Measurements from ENCODE around the gene DNAH10.
"Not testable (repeated sequence)": the region's sequence is repeated elsewhere in the genome, so short reads cannot be mapped to it uniquely, and the experiment has no call there.

The DNAH10 gene

DNA sequence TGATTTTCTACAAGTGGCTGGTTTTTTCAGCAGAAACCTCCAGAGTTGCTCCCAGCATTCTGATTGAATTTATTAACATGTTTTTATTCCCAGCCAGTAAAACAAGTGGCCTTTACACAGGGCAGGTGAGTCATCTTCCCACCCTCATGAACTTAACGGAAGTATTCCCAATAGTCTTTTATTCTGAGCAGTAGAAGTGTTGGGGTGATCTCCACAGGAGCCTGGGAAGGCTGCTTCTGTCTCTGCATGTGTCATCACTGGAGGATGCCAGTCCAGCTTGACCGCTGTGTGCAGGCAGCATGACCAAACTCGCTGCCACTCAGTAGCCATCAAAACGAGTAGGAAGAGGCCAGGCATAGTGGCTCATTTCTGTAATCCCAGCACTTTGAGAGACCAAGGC lies 13.4 kb upstream of the DNAH10 start:
- DNase-seq: no peak

DNA sequence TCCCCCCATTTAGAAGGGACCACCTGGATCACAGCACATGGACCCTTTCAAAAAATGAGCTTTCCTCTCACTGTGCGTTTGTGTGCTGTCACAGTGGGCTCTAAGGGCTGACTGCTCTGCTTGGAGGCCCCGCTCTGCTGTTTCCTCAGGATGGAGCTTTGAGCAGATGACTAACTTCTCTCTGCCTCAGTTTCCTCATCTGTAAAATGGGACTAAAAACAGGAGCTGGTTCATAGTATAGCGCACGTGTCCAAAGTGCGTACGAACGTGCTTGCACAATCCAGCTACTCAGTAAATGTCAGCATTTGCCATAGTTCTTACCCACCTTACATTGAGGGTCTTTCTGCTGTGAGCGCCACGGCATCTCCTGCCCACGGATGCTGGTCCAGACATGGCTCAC lies 12.7 kb upstream of the DNAH10 start:
- no peak for DNase-seq

DNA sequence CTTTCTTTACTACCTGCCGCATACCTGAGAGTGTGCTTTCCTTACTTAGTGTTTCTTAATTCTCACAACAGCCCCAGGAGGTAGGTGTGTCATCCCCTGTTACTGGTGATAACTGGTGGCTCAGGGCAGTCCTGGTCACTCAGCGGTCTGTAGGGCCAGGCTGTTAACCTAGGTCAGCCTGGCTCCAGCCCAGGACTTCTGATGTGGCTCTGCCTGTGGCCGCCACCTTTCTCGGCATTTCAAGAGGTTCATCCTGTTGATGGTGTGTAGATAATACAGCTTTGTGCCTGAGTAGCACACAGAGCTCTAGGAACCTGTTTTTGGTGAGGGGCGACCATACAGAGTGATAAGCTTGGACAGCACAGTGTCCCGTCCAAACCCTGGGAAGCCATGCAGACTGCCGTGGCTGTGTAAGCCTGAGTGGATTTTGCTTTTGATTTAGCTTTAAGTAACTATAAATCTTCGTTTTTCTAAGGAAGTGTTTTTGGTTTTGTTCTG lies 11.9 kb upstream of the DNAH10 start:
- DNase-seq: no peak

DNA sequence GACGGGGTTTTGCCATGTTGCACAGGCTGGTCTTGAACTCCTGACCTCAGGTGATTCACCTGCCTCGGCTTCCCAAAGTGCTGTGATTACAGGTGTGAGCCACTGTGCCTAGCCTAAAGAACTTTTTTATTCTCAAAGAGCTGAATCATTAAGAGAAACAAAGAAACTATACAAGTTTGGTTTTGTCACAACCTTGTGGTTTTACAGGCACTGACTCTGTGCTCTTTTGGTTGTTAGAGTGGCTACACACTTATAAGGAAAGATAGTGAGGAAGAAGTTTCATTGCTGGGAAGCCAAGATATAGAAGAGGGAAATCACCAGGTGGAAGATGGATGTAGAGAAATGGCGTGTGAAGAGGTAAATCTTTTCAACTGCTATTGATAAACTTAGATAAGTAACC lies 10.1 kb upstream of the DNAH10 start:
- no peak for DNase-seq

DNA sequence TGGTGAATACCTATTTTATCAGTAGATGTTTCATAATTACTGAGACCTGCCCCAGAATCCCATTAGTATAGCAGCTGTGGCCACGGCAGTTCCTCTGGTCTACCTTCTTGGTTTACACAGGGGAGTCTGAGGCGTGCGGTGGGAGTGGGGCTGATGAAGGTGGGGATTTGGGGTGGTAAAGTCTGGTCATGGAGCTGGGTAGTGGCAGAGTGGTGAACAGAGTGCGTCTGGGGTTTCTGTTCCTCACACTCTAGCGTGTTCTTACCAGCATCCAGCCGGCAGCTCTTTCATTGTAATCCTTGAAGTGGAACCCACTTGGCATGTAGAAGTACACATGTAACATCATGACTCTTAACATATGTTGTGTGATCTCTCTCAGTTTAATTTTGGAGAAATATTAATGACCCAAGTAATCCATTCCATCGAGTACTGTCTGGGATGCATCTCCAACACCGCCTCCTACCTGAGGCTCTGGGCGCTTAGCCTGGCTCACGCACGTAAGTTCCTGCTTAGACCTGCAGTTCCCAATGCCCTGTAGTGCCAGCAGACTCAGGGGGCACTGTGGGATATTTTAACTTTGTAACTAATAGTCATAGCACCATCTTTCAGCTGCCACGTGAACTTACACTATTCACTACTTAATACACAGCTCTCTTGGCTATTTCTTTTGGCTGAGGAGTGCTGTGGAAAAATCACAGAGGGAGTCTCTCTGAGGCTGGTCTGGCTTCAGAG lies 7.9 kb upstream of the DNAH10 start:
- no peak for DNase-seq

DNA sequence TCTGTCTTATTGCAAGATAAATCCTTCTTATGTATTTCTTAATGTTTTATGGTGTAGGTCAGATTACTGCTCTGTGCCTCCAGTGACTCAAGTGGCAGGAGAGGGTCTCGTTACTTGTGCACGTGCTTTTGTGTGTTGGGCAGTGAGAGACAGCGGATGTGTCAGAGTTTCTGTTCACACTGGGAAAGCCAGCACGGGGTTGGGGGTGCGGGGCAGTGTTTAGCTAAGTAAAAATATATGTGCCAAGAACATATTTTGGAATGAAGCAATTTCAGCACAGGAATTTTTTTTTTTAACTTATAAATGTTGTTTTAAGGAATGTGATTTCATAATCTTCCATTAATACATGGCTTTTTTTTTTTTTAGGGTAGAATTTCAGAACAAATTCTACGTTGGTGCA lies 4.5 kb upstream of the DNAH10 start:
- DNase-seq: no peak

DNA sequence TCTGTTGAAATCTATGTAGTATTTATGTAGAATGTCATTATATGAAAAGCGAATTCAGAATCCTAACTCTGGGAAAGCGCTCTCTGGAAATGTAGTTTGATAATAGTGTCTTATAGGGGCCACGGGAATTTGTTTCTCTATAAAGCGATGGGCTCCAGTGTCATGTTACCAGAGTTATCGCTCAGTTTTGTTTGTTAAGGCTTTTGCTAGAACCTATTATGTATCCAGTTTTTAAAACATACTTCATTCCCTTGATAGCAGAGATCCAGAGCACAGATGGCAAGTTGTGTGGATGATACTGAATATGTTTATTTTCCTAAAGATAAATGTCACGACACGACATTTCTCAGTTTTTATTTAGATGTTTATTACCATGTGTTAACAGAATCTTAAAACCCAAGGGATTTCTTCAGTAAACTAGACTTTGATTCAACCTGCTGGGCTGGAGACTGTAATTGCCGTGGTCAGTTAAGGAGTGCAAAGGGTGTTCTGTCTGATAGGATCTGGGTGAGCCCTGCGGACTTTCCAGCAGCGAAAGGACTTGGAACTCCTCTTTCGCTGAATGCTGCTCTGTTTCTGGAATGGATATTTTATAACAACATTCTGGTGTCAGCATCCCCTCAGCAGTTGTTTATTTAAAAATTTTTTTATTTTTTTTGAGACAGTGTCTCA lies 1.7 kb upstream of the DNAH10 start:
- no peak for DNase-seq

DNA sequence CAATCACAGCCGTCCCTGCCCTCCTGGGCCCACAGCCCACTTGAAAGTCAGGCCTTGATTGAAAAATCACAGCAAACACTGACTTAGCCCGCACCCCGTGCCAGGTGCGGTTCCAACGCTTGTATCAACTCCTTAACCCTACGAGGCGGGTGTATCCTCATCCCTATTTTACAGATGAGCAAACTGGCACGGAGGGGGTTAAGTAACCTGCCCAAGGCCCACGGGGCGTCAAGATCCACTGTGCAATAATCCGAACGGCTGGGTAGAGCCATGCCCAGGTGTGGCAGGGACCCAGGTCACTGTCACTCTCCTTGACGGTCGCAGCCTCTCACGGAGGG lies 583 bp downstream of the DNAH10 start:
- no peak for DNase-seq

DNA sequence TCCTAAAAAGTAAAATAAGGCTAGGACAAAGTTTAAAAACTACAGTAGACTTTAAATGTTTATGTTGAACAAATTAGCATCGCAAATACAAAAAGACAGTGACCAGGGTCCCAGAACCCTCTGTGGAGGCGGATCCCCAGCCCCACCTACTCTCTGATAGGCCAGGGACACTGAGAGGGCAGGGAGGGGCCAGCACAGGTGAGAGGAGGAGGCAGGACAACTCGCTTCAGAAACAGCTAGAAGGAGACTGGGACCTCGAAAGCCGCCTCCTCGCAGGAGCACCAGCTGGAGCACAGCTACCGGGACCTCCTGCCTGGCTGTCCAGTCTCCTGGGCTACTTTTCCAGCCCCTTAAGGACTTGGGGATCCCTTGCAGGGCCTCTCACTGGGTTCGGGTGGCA lies 992 bp downstream of the DNAH10 start:
- DNase-seq: no peak

DNA sequence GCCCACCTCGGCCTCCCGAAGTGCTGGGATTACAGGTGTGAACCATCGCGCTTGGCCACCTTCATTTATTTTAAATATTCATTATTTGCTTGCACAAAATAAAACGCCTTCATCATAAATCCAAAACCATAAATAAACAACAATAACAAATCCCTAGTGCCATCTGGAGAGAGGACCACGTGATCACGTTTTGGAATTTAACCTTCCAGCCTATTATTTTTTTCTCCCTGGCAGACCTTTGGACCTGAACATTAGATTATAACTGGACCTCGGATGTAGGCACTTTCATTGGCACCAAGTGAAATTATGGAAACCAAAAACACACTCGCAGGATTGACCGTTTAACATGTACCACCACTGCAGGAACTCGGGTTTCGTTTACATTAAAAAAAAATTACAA lies 2.0 kb downstream of the DNAH10 start:
- no peak for DNase-seq

DNA sequence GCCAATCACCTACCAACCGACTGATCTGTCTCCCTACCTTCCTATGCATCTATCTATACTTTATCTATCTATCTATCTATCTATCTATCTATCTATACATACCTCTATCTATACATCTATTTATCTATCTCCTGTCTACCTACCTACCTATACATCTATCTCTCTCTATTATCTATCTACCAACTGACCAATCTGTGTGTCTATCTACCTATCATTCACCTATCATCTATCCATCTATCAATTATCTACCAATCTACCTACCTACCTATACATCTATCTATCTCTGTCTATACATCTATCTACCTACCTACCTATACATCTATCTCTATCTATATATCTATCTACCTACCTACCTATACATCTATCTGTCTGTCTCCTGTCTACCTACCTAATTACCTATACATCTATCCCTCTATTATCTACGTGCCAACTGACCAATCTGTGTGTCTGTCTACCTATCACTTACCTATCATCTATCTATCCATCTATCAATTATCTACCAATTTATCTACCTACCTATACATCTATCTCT lies 3.5 kb downstream of the DNAH10 start:
- no peak for DNase-seq

DNA sequence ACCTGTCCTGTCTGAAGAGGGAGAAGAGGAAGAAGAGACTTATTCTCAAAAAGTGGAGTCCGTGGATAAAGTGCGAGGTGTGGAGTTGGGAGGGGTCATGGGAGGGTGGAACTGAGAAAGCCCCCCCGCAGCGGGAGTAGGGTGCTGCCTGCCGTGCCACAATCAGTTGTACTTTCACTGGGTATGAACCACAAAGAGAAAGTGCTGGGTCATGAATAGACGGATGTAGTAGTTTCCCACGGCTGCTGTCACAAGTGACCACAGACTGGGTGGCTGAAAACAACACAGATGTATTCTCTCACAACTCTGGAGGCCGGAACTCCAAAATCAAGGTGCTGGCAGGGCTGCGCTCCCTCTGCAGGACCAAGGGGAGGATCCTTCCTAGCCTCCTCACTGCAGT lies 5.5 kb downstream of the DNAH10 start:
- DNase-seq: peak in 1 of 5 experiments; percentile 71

DNA sequence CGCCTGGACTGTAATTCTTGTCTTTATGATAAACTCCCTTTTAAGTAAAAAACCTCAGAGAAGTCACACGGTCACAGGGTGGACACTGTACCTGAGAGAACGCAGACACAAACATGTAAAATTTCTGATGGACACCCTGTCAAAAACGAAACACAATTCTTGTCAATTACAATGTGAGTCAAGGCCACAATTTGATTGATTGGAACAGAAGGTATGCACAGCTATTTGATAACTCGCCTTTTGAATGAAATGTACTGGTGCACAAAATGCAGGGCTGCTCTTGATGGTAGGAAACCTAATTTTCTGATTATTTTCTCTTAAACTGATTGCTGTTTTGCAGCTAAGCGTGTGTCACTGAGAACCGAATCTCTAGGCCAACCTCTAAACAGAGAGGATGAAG lies 9.2 kb downstream of the DNAH10 start:
- DNase-seq: no peak

DNA sequence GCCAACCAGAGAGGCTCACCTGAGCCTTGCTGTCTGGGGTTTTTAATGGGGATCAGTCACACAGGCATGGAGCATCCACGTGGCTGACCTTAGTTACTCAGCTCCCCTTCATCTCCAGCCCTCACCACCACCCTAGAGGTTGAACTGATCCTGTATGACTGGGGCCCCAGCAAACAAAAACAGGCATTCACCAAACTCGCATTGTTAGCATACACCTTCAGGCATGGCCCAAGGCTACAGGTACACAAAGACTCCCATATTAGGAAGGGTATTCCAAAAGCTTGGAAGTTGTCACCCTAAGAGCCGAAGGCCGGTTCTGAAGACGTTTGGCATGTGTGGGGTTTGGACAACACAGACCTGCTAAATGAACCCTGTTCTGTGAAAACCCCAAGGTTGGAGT lies 10.0 kb downstream of the DNAH10 start:
- DNase-seq: no peak

DNA sequence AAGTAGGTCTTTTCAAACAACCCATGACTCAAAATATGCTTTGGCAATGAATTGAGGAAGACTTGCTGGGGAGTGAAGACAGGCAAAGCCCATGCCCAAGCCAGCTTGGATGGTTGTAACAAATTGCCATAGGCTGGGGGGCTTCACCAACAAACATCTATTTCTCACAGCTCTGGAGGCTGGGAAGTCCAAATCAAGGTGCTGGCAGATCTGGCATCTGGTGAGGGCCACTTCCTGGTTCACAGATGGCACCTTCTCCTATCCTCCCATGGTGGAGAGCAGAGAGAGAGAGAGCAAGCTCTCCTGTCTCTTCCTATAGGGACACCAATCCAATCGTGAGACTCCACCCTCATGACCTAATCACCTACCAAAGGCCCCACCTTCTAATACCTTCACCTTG lies 11.3 kb downstream of the DNAH10 start:
- DNase-seq: no peak

DNA sequence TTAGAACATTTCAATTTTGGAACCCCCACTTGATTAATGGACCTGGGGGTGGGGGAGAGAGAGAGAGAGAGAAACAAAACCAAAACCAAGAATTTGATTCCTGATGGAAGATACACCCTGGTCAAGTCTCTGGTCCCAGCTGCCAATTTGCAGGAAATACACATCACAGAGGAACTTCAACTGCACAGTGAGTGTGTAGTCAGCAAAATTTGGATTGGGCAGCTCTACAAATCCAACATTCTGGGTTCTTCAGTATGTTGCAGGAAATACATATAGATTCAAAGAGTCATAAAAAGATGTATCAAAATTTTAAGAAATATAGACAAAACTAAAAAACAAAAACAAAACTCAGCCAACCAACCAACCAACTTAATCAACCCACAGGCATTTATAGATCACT lies 17.4 kb downstream of the DNAH10 start:
- DNase-seq: no peak

DNA sequence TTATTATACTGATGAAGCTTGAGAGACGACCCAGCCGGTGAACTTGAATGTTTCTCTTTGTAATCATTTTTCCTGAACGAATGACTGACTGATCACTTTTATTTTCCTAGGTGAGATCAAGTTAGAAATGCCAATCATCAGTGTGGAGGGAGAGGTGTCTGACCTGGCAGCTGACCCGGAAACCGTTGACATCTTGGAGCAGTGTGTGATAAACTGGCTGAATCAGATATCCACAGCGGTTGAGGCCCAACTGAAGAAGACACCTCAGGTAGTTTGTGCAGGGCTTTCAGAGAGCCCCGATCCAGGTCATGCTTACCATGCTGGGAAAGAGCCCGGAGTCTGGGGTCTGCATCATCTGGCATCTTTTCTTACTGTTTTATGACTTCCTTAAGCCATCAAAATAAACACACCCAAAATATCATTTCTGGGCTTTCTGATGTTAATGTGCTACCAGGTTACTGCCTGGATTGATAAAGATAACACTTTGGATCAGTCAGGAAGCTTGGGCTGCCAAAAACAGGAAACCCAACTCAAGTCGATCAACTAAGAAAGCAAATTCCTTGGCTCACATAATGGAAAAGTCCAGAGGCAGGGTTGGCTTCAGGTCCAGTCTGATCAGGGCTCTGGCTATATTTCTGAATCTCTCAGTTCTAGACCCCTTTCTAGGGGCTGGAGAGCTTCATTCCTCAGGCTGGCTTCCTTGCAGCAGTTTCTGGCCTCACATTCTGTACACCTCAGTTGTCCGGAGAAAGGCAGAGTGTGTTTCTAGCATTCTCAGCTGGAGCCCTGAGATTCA lies 21.1 kb downstream of the DNAH10 start:
- no peak for DNase-seq

DNA sequence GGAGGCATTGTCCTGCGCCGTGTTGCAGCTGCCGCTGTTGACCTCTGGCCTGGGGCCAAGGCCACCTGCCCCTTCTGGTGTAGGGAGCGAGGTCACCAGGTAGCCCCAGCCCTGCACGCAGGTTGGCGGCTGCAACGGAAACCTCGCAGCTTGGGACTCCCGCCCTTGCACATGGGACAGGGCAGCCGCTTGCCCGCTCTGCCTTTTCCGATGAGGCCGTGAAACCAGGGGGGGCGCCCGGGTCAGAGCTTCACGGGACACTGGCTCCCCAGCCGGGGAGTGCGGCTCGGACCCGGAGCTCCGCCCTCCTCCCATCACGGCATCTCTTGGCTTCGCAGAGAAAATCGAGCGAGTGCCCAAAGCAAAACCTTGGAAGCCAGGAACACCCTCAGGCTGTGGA lies 25.4 kb downstream of the DNAH10 start:
- no peak for DNase-seq

DNA sequence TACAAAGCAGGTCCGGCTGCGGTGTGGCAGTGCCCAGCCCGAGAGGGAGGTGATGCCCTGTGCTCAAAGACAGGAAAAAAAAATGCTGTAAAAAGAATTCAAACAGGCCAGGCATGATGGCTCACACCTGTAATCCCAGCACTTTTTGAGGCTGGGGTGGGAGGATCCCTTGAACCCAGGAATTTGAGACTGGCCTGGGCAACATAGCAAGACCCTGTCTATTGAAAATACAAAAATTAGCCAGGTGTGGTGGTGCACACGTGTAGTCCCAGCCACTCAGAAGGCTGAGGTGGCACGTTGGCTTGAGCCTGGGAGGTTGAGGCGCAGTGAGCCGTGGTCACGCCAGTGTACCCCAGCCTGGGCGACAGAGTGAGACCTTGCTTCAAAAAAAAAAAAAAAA lies 26.4 kb downstream of the DNAH10 start:
- DNase-seq: no peak

DNA sequence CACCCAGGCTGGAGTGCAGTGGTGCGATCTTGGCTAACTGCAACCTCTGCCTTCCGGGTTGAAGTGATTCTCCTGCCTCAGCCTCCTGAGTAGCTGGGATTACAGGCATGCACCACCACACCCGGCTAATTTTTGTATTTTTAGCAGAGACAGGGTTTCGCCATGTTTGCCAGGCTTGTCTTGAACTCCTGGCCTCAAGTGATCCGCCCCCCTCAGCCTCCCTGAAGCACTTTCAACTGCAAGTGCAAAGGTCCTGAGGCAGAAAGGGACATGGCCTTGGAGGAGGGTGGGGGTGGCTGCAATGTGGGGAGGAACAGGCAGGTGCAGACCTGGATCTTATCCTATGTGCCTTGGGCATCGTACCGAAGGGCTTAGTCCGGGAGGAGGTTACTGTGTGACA lies 27.3 kb downstream of the DNAH10 start:
- not testable (repeated sequence) for DNase-seq

DNA sequence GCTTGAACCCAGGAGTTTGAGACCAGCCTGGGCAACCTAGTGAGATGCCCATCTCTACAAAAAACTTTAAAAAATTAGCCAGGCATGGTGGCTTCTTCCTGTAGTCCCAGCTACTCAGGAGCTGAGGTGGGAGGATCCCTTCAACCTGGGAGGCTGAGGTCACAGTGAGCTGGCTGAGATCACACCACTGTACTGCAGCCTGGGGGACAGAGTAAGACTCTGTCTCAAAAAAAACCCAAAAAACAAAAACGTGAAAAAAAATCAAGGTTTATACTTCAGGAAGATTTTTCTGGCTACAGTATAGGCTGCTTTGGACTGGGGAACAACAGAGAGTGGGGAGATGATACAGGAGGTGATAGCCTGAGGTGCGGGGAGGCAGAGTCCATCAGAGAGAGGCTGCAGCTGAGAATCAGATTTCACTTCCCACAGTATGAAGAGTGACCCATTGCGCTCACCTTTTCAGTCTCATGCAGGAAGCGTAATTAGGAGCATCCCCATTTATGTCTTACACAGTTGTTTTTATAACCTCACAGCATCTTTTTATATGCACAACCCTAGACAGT lies 28.9 kb downstream of the DNAH10 start:
- no peak for DNase-seq

DNA sequence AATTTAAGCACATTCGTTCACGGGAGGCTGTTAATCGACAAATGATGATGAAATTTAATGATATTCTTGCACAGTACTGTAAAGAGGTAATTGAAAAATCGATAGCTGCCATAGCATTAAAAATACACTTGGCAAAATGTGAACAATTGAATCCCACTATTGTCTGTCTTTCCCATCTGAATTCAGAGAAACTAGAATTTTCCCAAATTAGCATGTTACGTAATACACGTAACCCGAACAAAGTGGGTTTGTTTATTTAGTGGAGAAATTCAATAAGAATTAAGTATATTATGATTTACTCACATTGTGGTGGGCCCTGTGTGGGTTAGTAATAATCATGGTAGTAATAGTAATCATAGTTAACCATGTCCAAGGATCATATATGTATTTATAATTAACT lies 31.9 kb downstream of the DNAH10 start:
- DNase-seq: no peak

DNA sequence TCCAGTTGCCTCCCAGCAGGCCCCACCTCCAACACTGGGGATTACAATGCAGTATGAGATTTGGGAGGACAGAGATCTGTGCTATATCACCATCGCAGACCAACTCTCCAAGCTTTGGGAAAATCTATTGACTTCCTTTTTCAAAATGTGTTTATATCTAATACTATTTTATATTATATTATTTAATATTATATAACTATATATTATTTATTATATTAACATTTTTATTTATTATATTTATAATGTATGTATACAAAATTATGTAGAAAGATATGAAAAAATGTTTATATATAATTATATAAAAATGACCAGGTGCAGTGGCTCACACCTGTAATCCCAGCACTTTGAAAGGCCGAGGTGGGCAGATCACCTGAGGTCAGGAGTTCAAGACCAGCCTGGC lies 36.4 kb downstream of the DNAH10 start:
- no peak for DNase-seq

All from T-helper 2 cell (primary cell).